WTC11 (cell line): ENCODE data around the gene ECT2.

Experiments used
- ELF4 ChIP-seq: sonication (generic); formaldehyde crosslinking; IDR thresholded peaks from 2 replicates; pipeline ENCODE4 v1.8.1; 2022; ENCODE audit warnings: low read depth, mild to moderate bottlenecking, moderate library complexity, missing genetic modification reagents
- TCF7 ChIP-seq: sonication (generic); formaldehyde crosslinking; IDR thresholded peaks from 2 replicates; pipeline ENCODE4 v1.8.0; 2022; ENCODE audit warnings: mild to moderate bottlenecking, low read depth, missing genetic modification reagents, moderate library complexity
- TF ChIP-seq, protein P1 (sequence below): sonication (generic); formaldehyde crosslinking; IDR thresholded peaks from 2 replicates; pipeline ENCODE4 v1.8.1; 2023; ENCODE audit warnings: mild to moderate bottlenecking, missing genetic modification reagents, moderate library complexity
- TF ChIP-seq, protein P2 (sequence below): fragments of 200-600 bp; IDR thresholded peaks from 2 replicates; pipeline ENCODE4 v1.8.0; 2022; ENCODE audit warnings: antibody characterized with exemption
- TF ChIP-seq, protein P3 (sequence below): sonication (generic); formaldehyde crosslinking; IDR thresholded peaks from 2 replicates; pipeline ENCODE4 v1.8.1; 2023; ENCODE audit warnings: mild to moderate bottlenecking, missing genetic modification reagents, borderline replicate concordance

DNA sequence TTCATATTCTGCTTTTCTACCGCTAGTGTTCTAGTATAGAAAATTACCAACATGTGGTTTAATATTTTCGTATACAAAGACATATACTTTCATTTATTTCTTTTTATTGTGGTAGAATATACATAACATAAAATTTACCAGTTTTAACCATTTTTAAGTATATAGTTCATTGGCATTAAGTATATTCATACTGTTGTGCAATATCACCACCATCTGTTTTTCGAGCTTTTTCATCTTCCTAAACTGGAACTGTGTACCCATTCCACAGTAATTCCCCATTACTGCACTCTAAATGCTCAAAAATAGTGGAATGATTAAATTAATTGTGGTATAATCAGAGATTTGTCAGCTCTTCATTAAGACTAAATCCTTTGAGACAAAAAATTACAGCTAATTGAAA lies 62.9 kb downstream of the ECT2 start:
- TF ChIP-seq ELF4 (CRISPR knock-in tag), result no peak
- TF ChIP-seq, protein P1, sequence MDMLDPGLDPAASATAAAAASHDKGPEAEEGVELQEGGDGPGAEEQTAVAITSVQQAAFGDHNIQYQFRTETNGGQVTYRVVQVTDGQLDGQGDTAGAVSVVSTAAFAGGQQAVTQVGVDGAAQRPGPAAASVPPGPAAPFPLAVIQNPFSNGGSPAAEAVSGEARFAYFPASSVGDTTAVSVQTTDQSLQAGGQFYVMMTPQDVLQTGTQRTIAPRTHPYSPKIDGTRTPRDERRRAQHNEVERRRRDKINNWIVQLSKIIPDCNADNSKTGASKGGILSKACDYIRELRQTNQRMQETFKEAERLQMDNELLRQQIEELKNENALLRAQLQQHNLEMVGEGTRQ (CRISPR knock-in tag), result no peak
- TF ChIP-seq, protein P2, sequence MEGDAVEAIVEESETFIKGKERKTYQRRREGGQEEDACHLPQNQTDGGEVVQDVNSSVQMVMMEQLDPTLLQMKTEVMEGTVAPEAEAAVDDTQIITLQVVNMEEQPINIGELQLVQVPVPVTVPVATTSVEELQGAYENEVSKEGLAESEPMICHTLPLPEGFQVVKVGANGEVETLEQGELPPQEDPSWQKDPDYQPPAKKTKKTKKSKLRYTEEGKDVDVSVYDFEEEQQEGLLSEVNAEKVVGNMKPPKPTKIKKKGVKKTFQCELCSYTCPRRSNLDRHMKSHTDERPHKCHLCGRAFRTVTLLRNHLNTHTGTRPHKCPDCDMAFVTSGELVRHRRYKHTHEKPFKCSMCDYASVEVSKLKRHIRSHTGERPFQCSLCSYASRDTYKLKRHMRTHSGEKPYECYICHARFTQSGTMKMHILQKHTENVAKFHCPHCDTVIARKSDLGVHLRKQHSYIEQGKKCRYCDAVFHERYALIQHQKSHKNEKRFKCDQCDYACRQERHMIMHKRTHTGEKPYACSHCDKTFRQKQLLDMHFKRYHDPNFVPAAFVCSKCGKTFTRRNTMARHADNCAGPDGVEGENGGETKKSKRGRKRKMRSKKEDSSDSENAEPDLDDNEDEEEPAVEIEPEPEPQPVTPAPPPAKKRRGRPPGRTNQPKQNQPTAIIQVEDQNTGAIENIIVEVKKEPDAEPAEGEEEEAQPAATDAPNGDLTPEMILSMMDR, result no peak
- TF ChIP-seq, protein P3, sequence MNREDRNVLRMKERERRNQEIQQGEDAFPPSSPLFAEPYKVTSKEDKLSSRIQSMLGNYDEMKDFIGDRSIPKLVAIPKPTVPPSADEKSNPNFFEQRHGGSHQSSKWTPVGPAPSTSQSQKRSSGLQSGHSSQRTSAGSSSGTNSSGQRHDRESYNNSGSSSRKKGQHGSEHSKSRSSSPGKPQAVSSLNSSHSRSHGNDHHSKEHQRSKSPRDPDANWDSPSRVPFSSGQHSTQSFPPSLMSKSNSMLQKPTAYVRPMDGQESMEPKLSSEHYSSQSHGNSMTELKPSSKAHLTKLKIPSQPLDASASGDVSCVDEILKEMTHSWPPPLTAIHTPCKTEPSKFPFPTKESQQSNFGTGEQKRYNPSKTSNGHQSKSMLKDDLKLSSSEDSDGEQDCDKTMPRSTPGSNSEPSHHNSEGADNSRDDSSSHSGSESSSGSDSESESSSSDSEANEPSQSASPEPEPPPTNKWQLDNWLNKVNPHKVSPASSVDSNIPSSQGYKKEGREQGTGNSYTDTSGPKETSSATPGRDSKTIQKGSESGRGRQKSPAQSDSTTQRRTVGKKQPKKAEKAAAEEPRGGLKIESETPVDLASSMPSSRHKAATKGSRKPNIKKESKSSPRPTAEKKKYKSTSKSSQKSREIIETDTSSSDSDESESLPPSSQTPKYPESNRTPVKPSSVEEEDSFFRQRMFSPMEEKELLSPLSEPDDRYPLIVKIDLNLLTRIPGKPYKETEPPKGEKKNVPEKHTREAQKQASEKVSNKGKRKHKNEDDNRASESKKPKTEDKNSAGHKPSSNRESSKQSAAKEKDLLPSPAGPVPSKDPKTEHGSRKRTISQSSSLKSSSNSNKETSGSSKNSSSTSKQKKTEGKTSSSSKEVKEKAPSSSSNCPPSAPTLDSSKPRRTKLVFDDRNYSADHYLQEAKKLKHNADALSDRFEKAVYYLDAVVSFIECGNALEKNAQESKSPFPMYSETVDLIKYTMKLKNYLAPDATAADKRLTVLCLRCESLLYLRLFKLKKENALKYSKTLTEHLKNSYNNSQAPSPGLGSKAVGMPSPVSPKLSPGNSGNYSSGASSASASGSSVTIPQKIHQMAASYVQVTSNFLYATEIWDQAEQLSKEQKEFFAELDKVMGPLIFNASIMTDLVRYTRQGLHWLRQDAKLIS (CRISPR knock-in tag), result no peak
- no peak for TF ChIP-seq TCF7 (CRISPR knock-in tag)
